ENCODE data around the gene ETV6. TPM values are rescaled to one million over a fixed set of nuclear protein-coding genes. Genes with fewer than 3 reads are reported as not detected.

Gene ETV6
- total and polyA plus RNA-seq, 9 of the 15 experiments (the other 6 are each of a cell fraction or from before 2014, with no cell fraction given): 0.81 to 12.7 (median 4.1) TPM

DNA sequence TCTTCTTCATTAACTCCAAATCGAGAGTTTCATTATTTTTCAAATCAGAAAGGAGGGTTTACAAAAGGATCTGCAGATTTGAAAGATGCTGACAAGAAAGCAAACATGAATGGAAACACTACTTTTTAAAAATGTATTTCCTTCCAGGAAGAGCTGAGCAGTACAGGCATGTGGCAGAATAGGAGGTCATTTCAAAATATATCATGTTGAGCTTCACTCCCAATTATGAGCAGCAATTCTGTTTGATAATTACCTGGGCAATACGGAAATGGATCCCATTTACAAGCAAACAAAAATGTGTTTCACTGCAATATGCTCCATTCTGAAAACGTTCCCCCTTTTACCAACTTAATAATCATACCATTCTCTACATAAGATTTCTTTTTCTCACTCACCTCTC, 273.6 kb downstream of the ETV6 start:
- ATAC-seq: no peak
- Histone ChIP-seq H3K9ac (ENCODE audit: insufficient read depth in 1 of 2, low read depth in 2 of 2, low read length in 2 of 2) (no peak overlapping the region), H2AFZ (ENCODE audit: low read depth, low read length) (no peak overlapping the region), H3K79me2 (ENCODE audit: control insufficient read depth, insufficient read depth, low read length) (no peaks in the 10 kb centered on the region), H3K4me2 (ENCODE audit: insufficient read depth, low read length) (no peak overlapping the region), H3K36me3 (ENCODE audit: control insufficient read depth, insufficient read depth, low read length) (no peaks in the 10 kb centered on the region), H3K9me3 (replicated peaks; ENCODE audit: control insufficient read depth, insufficient read depth, low read depth, low read length) (no peaks in the 10 kb centered on the region), H3K9me1 (ENCODE audit: control insufficient read depth, insufficient read depth, low read length) (no peaks in the 10 kb centered on the region), H3K27me3 (ENCODE audit: control insufficient read depth in 2 of 2, insufficient read depth in 2 of 2, low read length in 2 of 2) (no peaks in the 10 kb centered on the region), H4K20me1 (replicated peaks; ENCODE audit: control insufficient read depth, insufficient read depth, low read length) (no peaks in the 10 kb centered on the region), H3K27ac (ENCODE audit: extremely low read depth, low read depth, low read length) (no peak overlapping the region), H3K4me3 (no peak overlapping the region), H3K4me1 (replicated peaks in 1 of 2; ENCODE audit: control insufficient read depth in 2 of 2, insufficient read depth in 2 of 2, low read length in 2 of 2) (no peaks in the 10 kb centered on the region; a peak in 1 of 5 replicates)
- WGBS (ENCODE audit: insufficient coverage, low coverage, missing lambda C conversion rate): 0% methylated on average over 3 of the region's 3 CpGs
- no peak for FAIRE-seq
- POLR2A ChIA-PET: interaction anchor here (1.2 kb wide), 1 partner anchor 13 kb away, joined by 3 read pairs; no protein-coding TSS in a partner anchor
- intact Hi-C loops (cut with micrococcal nuclease): no loop called here
- TF ChIP-seq SMAD2 (IDR thresholded peaks at IDR 0.05; ENCODE audit: low read depth, low read length): no peak
- no peak for TF ChIP-seq ZNF174 (CRISPR knock-in tag; IDR thresholded peaks at IDR 0.05)
- no peak for TF ChIP-seq PREB (CRISPR knock-in tag; IDR thresholded peaks at IDR 0.05)
- no peak for TF ChIP-seq TBL1XR1 (IDR thresholded peaks at IDR 0.05; ENCODE audit: low read length in 2 of 2)
- no peak for TF ChIP-seq NFE2L1 (tag; IDR thresholded peaks at IDR 0.05; ENCODE audit: borderline replicate concordance, low read depth)
- CTCF ChIA-PET (ENCODE audit: low intra/inter-chr PET ratio): no interaction called here
- in situ Hi-C loops (cut with MboI): no loop called here
- no peak for DNase-seq (ENCODE audit: extremely low read depth in 1 of 4, low spot score in 3 of 4)
- no TSS peak for BruUV-seq (replicated peaks)
